Peyer's patch (tissue), 4 donors: Measurements from ENCODE around the gene SULF2. TPM values are rescaled to one million over a fixed set of nuclear protein-coding genes. Genes with fewer than 3 reads are reported as not detected.
A peak's percentile ranks its signal among the peaks of the same experiment; 100 is the strongest.

Source experiments
- DNase-seq, 3 donors: peaks; one replicate each; pipeline ENCODE4 v3.0.0-alpha.2; 2017 to 2019
- H3K27ac ChIP-seq, 4 donors: fragments of 200-600 bp; sonication (generic); one replicate each; pipeline ENCODE4 v1.5.1; 2016 to 2019
- H3K27me3 ChIP-seq, 2 donors: fragments of 200-600 bp; sonication (generic); one replicate each; pipeline ENCODE4 v1.5.1; 2019
- H3K36me3 ChIP-seq, 3 donors: fragments of 200-600 bp; sonication (generic); one replicate each; pipeline ENCODE4 v1.5.1; 2016 to 2019
- H3K4me1 ChIP-seq, 4 donors: fragments of 200-600 bp; sonication (generic); one replicate each; pipeline ENCODE4 v1.5.1; 2016 to 2019
- H3K4me3 ChIP-seq, 4 donors: fragments of 200-600 bp; sonication (generic); 1 replicate in 3 of 4; 2 replicates in 1 of 4; pipeline ENCODE4 v1.5.1; 2016 to 2019; ENCODE audit warnings: mild to moderate bottlenecking in 1 of 4
- H3K9me3 ChIP-seq, 4 donors: fragments of 200-600 bp; sonication (generic); one replicate each; pipeline ENCODE4 v1.5.1; 2016 to 2019; ENCODE audit warnings: mild to moderate bottlenecking in 1 of 4
- CTCF ChIP-seq, 6 experiments: fragments of 450-650 bp in 4 of 6; fragments of 200-600 bp in 2 of 6; sonication (generic) in 1 of 6; IDR thresholded peaks; one replicate each; pipeline ENCODE4 v1.5.1; 2017 to 2019; ENCODE audit warnings: antibody characterized with exemption in 6 of 6, mild to moderate bottlenecking in 3 of 6, moderate library complexity in 1 of 6
- POLR2A ChIP-seq, 2 donors: fragments of 450-650 bp; IDR thresholded peaks; one replicate each; pipeline ENCODE4 v1.5.1; 2017; ENCODE audit warnings: antibody characterized with exemption in 2 of 2, mild to moderate bottlenecking in 2 of 2, moderate library complexity in 2 of 2
- total RNA-seq, 4 donors: library from RNA; depleted of rRNA; stranded (reverse); fragments of >200 nt; gene quantifications; one replicate each; pipeline ENCODE4 v1.1.0, GENCODE V29; 2016

SULF2 gene
- total RNA-seq, 4 donors from 2014 or later = 32.4 to 168 (median 52.5) TPM

DNA sequence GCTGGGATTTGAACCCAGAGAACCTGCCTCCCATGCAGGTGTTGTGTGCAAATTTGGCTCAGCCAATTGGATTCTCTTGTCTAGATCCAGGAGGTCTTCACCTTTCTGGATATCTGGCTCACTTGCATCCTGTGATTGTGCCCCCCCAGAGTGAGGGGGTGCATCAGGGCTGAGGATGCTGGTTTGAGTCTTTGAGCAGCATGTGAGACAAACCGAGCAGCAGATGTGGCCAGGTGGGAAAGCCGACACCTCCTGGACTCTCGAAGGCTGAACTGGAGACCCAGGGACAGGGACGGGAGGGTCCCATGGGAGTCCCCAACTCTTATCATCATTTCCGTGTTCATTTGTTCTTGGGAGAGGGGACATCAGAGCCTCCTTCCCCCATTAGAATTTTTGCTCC lies 30.6 kb upstream of the SULF2 start:
- H3K4me3 ChIP-seq = no peak overlapping the region
- H3K27ac ChIP-seq = no peak overlapping the region
- no peaks in the 10 kb centered on the region for H3K9me3 ChIP-seq
- H3K4me1 ChIP-seq = no peaks in the 10 kb centered on the region
- DNase-seq = no peak
- no peaks in the 10 kb centered on the region for H3K27me3 ChIP-seq
- no peaks in the 10 kb centered on the region for H3K36me3 ChIP-seq
- no peak for TF ChIP-seq CTCF (IDR thresholded peaks at IDR 0.05)
- no peak for TF ChIP-seq POLR2A (IDR thresholded peaks at IDR 0.05)

- H3K27me3 ChIP-seq = no peaks in the 10 kb centered on the region
- no peak overlapping the region for H3K27ac ChIP-seq
- no peak overlapping the region for H3K4me3 ChIP-seq
- no peak for DNase-seq
- H3K36me3 ChIP-seq = no peaks in the 10 kb centered on the region
- H3K9me3 ChIP-seq = no peaks in the 10 kb centered on the region
- TF ChIP-seq POLR2A (IDR thresholded peaks at IDR 0.05) (no peak), CTCF (IDR thresholded peaks at IDR 0.05) (no peak)
- H3K4me1 ChIP-seq = no peaks in the 10 kb centered on the region
Measured at GRCh38 chr20:47815416-47815806, 30.1 kb upstream of the SULF2 start.

DNA sequence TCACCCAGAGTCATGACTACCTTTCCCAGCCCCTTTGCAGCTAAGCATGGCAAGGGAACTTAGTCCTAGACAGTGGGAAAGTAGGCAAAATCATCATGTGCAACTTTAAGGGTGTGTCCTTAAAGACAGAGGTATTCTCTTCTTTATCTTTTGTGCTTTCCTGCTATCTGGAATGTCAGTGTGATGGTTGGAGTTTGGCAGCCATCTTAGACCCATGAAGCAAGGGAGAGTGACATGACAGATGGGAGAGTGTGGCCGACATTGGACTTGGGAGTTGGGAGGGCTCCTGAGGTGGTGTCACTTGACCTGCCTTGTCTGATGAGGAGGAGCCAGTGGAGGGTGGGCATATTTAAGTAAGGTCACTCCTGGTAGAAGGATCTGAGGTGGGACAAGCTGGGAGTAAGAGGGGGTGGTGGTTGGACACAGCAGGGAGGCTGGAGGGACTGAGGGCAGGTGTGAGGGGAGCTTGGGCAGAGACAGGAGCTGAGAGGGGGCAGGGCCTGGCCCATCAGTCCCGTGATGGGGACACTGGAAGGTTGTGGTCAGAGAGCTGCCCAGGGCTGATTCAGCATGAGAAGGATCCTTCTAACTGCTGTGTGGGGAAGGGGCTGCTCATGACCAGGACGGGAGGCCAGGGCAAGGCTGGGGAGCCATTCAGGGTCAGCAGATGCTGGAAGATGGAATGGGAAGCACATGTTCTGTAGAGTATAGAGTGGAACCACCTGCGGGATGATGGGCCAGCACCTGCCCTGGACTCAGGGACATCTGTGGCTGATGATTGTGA lies 29.5 kb upstream of the SULF2 start:
- TF ChIP-seq CTCF (IDR thresholded peaks at IDR 0.05) = no peak
- TF ChIP-seq POLR2A (IDR thresholded peaks at IDR 0.05) = no peak
- no peaks in the 10 kb centered on the region for H3K27me3 ChIP-seq
- peak in 1 of 3 donors; percentile 14 for DNase-seq
- no peaks in the 10 kb centered on the region for H3K9me3 ChIP-seq
- H3K4me1 ChIP-seq = no peaks in the 10 kb centered on the region
- no peaks in the 10 kb centered on the region for H3K36me3 ChIP-seq
- no peak overlapping the region for H3K27ac ChIP-seq
- H3K4me3 ChIP-seq = no peak overlapping the region

DNA sequence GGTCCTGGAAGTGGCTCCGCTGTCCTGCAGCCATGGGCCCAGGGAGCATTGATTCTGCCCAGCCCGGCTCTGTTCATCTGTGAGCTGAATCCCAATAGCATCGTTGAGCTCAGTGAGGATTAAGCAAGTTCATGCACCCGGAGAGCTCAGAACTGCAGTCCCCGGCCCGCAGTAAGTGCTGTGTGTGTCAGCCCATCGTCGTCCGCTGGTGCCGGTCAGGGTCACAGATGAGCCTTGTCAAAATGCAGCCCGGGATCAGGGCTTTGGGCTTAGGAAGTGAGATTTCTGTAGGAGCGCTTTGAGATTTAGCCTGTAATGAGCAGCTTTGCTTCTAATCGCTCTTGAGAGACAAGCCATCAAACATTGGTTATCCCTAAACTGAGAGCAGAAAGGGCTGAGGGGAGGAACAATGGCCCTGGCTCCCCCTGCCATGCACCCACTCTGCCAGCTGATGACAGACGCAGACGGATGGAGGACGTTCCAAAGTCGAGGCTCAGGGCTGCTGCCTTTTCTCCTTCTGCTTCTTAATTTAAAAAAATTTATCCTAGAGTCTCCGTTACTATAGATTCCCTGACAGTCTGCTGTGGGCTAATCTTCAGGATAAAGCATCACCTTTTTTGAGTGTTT lies 25.6 kb upstream of the SULF2 start:
- Histone ChIP-seq H3K27me3 (no peaks in the 10 kb centered on the region), H3K27ac (no peak overlapping the region), H3K4me1 (peaks cover 0 to 8% (median 0%) of the 10 kb centered on the region in 4 donors), H3K4me3 (no peak overlapping the region), H3K9me3 (no peaks in the 10 kb centered on the region), H3K36me3 (no peaks in the 10 kb centered on the region)
- no peak for TF ChIP-seq POLR2A (IDR thresholded peaks at IDR 0.05)
- TF ChIP-seq CTCF (IDR thresholded peaks at IDR 0.05) = no peak
- peak in 1 of 3 donors; percentile 18 for DNase-seq

DNA sequence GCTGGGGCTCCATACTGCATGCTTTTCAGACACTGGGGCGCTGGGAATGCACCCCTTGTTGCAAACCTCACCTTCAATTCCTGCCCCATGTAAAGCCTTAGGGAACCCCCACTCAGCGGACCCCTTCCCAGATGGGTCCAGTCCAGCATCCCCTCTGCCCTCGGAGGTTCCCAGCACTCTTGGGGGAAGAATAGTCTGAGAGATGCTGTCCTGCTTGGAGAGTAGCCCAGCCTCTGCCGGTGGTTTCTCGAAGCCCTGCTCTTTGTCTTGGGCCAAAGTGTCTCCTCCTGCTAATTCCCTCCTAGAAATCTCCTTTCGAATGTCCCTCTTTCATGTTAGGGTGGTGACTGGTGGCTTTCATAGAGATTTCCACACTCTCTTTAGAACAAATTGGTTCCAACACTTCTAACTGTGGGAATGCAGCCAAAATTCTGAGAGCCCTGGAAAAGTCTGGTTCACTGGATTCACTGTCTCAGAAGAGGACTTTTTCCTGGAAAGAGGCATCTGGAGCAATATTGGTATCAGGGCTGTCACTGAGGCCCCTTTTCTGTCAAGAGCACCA lies 24.9 kb upstream of the SULF2 start:
- Histone ChIP-seq H3K27me3 (no peaks in the 10 kb centered on the region), H3K4me3 (no peak overlapping the region), H3K9me3 (no peaks in the 10 kb centered on the region), H3K36me3 (no peaks in the 10 kb centered on the region), H3K4me1 (peaks cover 0 to 8% (median 0%) of the 10 kb centered on the region in 4 donors), H3K27ac (no peak overlapping the region)
- no peak for DNase-seq
- TF ChIP-seq CTCF (IDR thresholded peaks at IDR 0.05) = no peak
- no peak for TF ChIP-seq POLR2A (IDR thresholded peaks at IDR 0.05)
